ENCODE data around the gene TULP4.

The TULP4 gene

DNA sequence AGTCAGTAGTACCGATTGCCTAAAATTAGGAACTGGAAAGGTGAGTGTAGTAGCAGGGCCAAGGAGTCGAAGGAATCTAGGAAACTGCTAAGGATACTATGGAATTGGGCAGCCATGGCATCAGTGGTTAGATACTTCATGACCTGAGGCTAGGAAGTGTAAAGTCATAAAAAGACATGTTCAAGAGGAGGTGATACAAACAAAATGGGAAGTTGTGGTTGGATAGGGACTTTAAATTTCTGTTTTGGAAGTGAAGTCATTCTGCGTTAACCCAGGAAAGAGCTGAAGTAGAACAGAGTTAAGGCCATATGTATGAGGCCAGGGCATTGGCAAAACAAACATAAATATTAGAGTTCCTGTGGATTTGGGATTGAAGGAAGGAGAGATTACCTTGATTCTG is 159.1 kb downstream of the TULP4 start:
- TF ChIP-seq YY1 (IDR thresholded peaks at IDR 0.05; ENCODE audit: low read depth) (no peak), TAF1 (IDR thresholded peaks at IDR 0.05; ENCODE audit: low read depth) (no peak), CREB1 (IDR thresholded peaks at IDR 0.05; ENCODE audit: low read depth) (no peak), CEBPB (IDR thresholded peaks at IDR 0.05) (no peak), TEAD4 (IDR thresholded peaks at IDR 0.05) (no peak), FOXM1 (IDR thresholded peaks at IDR 0.05; ENCODE audit: borderline replicate concordance, low read depth) (no peak)
- TF ChIP-seq, protein P1, sequence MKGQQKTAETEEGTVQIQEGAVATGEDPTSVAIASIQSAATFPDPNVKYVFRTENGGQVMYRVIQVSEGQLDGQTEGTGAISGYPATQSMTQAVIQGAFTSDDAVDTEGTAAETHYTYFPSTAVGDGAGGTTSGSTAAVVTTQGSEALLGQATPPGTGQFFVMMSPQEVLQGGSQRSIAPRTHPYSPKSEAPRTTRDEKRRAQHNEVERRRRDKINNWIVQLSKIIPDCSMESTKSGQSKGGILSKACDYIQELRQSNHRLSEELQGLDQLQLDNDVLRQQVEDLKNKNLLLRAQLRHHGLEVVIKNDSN (IDR thresholded peaks at IDR 0.05), result no peak

DNA sequence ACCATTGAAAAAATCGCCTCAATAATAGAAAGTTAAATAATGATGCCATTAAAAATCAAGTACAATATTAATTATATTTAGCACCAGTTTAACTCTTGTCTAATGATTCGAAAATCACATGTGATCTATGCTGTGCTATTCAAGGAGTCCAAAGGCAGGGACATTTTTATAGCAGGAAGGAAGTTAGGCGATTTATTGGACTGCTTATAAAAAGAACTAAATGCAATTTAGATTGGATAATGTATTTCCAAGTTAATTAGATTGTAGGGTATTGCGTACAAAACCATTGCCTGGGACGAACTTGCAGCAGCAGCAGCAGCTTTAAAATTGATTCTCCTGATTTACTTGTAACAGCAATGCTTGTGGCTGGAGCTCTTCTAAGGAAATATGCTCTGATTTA is 160.2 kb downstream of the TULP4 start:
- TF ChIP-seq NFIC (IDR thresholded peaks at IDR 0.05) (no peak), RAD21 (IDR thresholded peaks at IDR 0.05; ENCODE audit: low read depth) (no peak), YY1 (IDR thresholded peaks at IDR 0.05; ENCODE audit: low read depth) (no peak), TEAD4 (IDR thresholded peaks at IDR 0.05) (no peak), FOXM1 (IDR thresholded peaks at IDR 0.05; ENCODE audit: borderline replicate concordance, low read depth) (no peak), CREB1 (IDR thresholded peaks at IDR 0.05; ENCODE audit: low read depth) (no peak), ZBTB7A (IDR thresholded peaks at IDR 0.05; ENCODE audit: low read depth) (no peak), CEBPB (IDR thresholded peaks at IDR 0.05) (no peak), EGR1 (IDR thresholded peaks at IDR 0.05) (no peak), TAF1 (IDR thresholded peaks at IDR 0.05; ENCODE audit: low read depth) (no peak)
- TF ChIP-seq, protein P2, sequence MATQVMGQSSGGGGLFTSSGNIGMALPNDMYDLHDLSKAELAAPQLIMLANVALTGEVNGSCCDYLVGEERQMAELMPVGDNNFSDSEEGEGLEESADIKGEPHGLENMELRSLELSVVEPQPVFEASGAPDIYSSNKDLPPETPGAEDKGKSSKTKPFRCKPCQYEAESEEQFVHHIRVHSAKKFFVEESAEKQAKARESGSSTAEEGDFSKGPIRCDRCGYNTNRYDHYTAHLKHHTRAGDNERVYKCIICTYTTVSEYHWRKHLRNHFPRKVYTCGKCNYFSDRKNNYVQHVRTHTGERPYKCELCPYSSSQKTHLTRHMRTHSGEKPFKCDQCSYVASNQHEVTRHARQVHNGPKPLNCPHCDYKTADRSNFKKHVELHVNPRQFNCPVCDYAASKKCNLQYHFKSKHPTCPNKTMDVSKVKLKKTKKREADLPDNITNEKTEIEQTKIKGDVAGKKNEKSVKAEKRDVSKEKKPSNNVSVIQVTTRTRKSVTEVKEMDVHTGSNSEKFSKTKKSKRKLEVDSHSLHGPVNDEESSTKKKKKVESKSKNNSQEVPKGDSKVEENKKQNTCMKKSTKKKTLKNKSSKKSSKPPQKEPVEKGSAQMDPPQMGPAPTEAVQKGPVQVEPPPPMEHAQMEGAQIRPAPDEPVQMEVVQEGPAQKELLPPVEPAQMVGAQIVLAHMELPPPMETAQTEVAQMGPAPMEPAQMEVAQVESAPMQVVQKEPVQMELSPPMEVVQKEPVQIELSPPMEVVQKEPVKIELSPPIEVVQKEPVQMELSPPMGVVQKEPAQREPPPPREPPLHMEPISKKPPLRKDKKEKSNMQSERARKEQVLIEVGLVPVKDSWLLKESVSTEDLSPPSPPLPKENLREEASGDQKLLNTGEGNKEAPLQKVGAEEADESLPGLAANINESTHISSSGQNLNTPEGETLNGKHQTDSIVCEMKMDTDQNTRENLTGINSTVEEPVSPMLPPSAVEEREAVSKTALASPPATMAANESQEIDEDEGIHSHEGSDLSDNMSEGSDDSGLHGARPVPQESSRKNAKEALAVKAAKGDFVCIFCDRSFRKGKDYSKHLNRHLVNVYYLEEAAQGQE (IDR thresholded peaks at IDR 0.05; ENCODE audit: low read depth), result no peak
- TF ChIP-seq, protein P3, sequence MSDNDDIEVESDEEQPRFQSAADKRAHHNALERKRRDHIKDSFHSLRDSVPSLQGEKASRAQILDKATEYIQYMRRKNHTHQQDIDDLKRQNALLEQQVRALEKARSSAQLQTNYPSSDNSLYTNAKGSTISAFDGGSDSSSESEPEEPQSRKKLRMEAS (IDR thresholded peaks at IDR 0.05), result no peak

DNA sequence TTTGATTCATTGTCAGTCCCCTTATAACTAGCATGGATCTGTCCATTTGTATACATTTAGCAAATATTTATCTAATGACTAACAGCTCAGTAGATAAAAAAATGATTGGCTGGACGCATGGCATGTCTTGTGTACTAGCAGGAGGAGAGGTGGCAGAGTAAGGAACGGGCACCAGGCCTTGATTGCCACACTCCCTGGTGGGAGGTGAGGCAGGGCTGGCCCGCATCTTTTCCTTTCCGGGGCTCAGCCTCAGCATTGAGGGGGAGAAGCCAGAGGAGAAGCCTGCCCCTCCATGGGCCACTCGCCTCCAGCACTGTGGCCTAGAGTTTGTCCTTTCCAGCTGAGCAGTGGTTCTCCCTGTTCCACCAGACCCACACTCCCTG is 162.7 kb downstream of the TULP4 start:
- TF ChIP-seq NFIC (IDR thresholded peaks at IDR 0.05) (no peak), TAF1 (IDR thresholded peaks at IDR 0.05; ENCODE audit: low read depth) (no peak), EP300 (IDR thresholded peaks at IDR 0.05; ENCODE audit: borderline replicate concordance) (no peak), EGR1 (IDR thresholded peaks at IDR 0.05) (no peak), YY1 (IDR thresholded peaks at IDR 0.05; ENCODE audit: low read depth) (no peak), TCF12 (IDR thresholded peaks at IDR 0.05; ENCODE audit: low read depth) (no peak), CEBPB (IDR thresholded peaks at IDR 0.05) (no peak), CREB1 (IDR thresholded peaks at IDR 0.05; ENCODE audit: low read depth) (no peak), ZBTB7A (IDR thresholded peaks at IDR 0.05; ENCODE audit: low read depth) (no peak), RAD21 (IDR thresholded peaks at IDR 0.05; ENCODE audit: low read depth) (no peak), FOXM1 (IDR thresholded peaks at IDR 0.05; ENCODE audit: borderline replicate concordance, low read depth) (no peak), TEAD4 (IDR thresholded peaks at IDR 0.05) (no peak)
- TF ChIP-seq, protein P3 (IDR thresholded peaks at IDR 0.05), result no peak
- TF ChIP-seq, protein P2 (IDR thresholded peaks at IDR 0.05; ENCODE audit: low read depth), result no peak
- TF ChIP-seq, protein P1 (IDR thresholded peaks at IDR 0.05), result no peak

DNA sequence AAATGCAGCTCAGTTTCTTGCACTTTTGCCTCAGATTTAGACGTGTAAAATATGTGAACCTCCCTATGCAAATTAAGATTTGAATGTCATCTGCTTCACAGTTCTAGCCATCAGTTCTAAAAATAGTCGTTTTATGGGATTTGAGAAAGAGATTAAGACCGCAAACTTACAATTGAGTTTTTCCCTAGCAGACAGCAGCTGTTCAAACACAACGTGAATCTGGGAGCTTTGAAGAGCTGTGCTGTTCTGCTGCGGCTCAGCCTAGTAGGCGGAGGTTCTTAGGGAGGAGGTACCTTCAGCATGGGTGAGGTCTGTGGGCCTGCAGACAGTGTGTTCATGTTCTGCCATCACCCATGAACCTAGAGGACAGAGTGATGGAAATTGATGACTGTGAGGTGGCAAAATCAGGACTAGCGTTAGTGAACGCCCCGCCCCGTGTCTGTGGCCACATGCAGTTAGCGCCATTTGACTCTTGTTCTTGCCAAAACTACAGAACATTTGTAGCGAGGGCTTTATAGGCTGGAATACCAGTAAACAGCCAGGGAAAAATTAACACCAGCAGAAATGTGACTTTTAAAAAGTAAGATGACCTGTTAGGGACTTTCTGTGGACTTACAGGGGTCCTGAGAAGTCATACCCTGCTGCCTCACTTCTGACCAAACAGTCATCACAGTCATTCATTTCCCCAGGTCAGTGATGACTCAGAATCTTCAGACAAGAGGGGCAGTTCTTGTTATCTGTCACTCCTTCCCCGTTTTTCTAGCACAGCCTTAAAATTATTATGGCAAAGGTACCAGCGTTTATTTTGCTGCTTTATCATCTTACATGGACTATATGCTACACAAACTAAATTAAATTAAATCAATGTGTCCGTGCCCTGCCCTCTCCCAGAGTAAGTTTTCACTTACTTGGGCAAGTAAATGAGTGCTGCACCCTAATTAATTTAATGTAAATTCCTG is 163.4 kb downstream of the TULP4 start:
- TF ChIP-seq TEAD4 (IDR thresholded peaks at IDR 0.05) (no peak), ZBTB7A (IDR thresholded peaks at IDR 0.05; ENCODE audit: low read depth) (no peak), YY1 (IDR thresholded peaks at IDR 0.05; ENCODE audit: low read depth) (no peak), TAF1 (IDR thresholded peaks at IDR 0.05; ENCODE audit: low read depth) (no peak)
- TF ChIP-seq, protein P2 (IDR thresholded peaks at IDR 0.05; ENCODE audit: low read depth), result no peak
